Astrocyte (in vitro differentiated cells and primary cell): ENCODE results near the gene ZC4H2.

ENCODE experiments used
- CTCF ChIP-seq: IDR thresholded peaks from 2 replicates; pipeline ENCODE4 v1.5.1; 2011; ENCODE audit warnings: low read depth, mild to moderate bottlenecking, inconsistent platforms, low read length, moderate library complexity; ENCODE audit not compliant: insufficient read depth
- EZH2 ChIP-seq: IDR thresholded peaks from 2 replicates; pipeline ENCODE4 v1.6.1; 2012; ENCODE audit warnings: mild to moderate bottlenecking, low read length, inconsistent platforms; ENCODE audit not compliant: insufficient read depth

- no peak for TF ChIP-seq EZH2
- no peak for TF ChIP-seq CTCF
These were observed at the start of gene ZC4H2 for GRCh38 chrX:64975989-64976672.
